ENCODE results near the gene TMEM115.

Gene TMEM115

GRCh38 chr3:50337175-50337861 is 22.0 kb downstream of the TMEM115 start:
- peak; percentile 95 for DNase-seq (ENCODE audit: low read depth, low spot score)
- H3K27ac ChIP-seq, result peak overlapping the region; percentile 93

GRCh38 chr3:50336452-50337174 is 22.7 kb downstream of the TMEM115 start:
- H3K27ac ChIP-seq, result peak overlapping the region; percentile 93
- DNase-seq (ENCODE audit: low read depth, low spot score), result no peak

GRCh38 chr3:50334339-50335075 is 24.8 kb downstream of the TMEM115 start:
- peak overlapping the region; percentile 93 for H3K27ac ChIP-seq
- no peak for DNase-seq (ENCODE audit: low read depth, low spot score)

GRCh38 chr3:50333744-50334328 is 25.5 kb downstream of the TMEM115 start:
- peak overlapping the region; percentile 93 for H3K27ac ChIP-seq
- DNase-seq (ENCODE audit: low read depth, low spot score), result no peak

GRCh38 chr3:50331364-50331907 is 27.9 kb downstream of the TMEM115 start:
- no peak overlapping the region for H3K27ac ChIP-seq
- DNase-seq (ENCODE audit: low read depth, low spot score), result no peak

GRCh38 chr3:50330330-50330729 is 29.0 kb downstream of the TMEM115 start:
- no peak overlapping the region for H3K27ac ChIP-seq

GRCh38 chr3:50327943-50328691 is 31.2 kb downstream of the TMEM115 start, which contains the start of gene TUSC2:
Gene TUSC2, minus strand, starts transcription at chr3:50328223. Its CDS starts 124 bp downstream, at chr3:50328099.
- DNase-seq (ENCODE audit: low read depth, low spot score), result peak; percentile 82
- peak within 1 kb of the TSS; percentile 69 for H3K27ac ChIP-seq

More at GRCh38 chr3:50330330-50330729, 29.0 kb downstream of the TMEM115 start:
- DNase-seq (ENCODE audit: low read depth, low spot score), result no peak

GRCh38 chr3:50327129-50327528 is 32.2 kb downstream of the TMEM115 start:
- no peak for DNase-seq (ENCODE audit: low read depth, low spot score)
- no peak overlapping the region for H3K27ac ChIP-seq

GRCh38 chr3:50326182-50326541 is 33.2 kb downstream of the TMEM115 start:
- DNase-seq (ENCODE audit: low read depth, low spot score), result no peak
- no peak overlapping the region for H3K27ac ChIP-seq

- no peak overlapping the region for H3K27ac ChIP-seq
- no peak for DNase-seq (ENCODE audit: low read depth, low spot score)
Observed at GRCh38 chr3:50325497-50326181, 33.7 kb downstream of the TMEM115 start.

- H3K27ac ChIP-seq, result no peak overlapping the region
- no peak for DNase-seq (ENCODE audit: low read depth, low spot score)
Observed at GRCh38 chr3:50325113-50325480, 34.2 kb downstream of the TMEM115 start.

GRCh38 chr3:50324351-50325112 is 34.8 kb downstream of the TMEM115 start:
- no peak for DNase-seq (ENCODE audit: low read depth, low spot score)
- no peak overlapping the region for H3K27ac ChIP-seq

GRCh38 chr3:50323614-50324199 is 35.6 kb downstream of the TMEM115 start:
- DNase-seq (ENCODE audit: low read depth, low spot score), result no peak
- no peak overlapping the region for H3K27ac ChIP-seq

- DNase-seq (ENCODE audit: low read depth, low spot score), result no peak
- no peak overlapping the region for H3K27ac ChIP-seq
Observed at GRCh38 chr3:50323092-50323600, 36.2 kb downstream of the TMEM115 start.

GRCh38 chr3:50322386-50323091 is 36.8 kb downstream of the TMEM115 start, which contains the start of gene HYAL2:
Gene HYAL2, minus strand, starts transcription at chr3:50322745. Its CDS starts 2,256 bp downstream, at chr3:50320489.
- no peak for DNase-seq (ENCODE audit: low read depth, low spot score)

GRCh38 chr3:50322115-50322385 is 37.3 kb downstream of the TMEM115 start:
- no peak overlapping the region for H3K27ac ChIP-seq
- no peak for DNase-seq (ENCODE audit: low read depth, low spot score)

More at GRCh38 chr3:50322386-50323091, 36.8 kb downstream of the TMEM115 start, which contains the start of gene HYAL2:
- peak within 1 kb of the TSS; percentile 76 for H3K27ac ChIP-seq
